HG02763 (cell line): ENCODE data around the gene WDR74.

ENCODE experiments used
- ATAC-seq: cut with Tn5 transposase; IDR thresholded peaks from one replicate; pipeline ENCODE4 v1.9.1; 2021; ENCODE audit warnings: mild to moderate bottlenecking, moderate library complexity; ENCODE audit not compliant: unreplicated experiment

The WDR74 gene

GRCh38 chr11:62801071-62801470 is 38.3 kb downstream of the WDR74 start:
- ATAC-seq = no peak

GRCh38 chr11:62799486-62799885 is 39.9 kb downstream of the WDR74 start:
- no peak for ATAC-seq

- ATAC-seq = no peak
These were observed 43.1 kb downstream of the WDR74 start for GRCh38 chr11:62796281-62796680.

- no peak for ATAC-seq
These were observed 45.1 kb downstream of the WDR74 start for GRCh38 chr11:62794201-62794775.

GRCh38 chr11:62792202-62792575 is 47.2 kb downstream of the WDR74 start:
- ATAC-seq = no peak

GRCh38 chr11:62791501-62792201 is 47.7 kb downstream of the WDR74 start, which contains the start of gene TMEM223:
Gene TMEM223, minus strand, starts transcription at chr11:62792006. Its CDS starts 12 bp downstream, at chr11:62791994.
- ATAC-seq = peak; percentile 62

- ATAC-seq = no peak
These were observed 49.8 kb downstream of the WDR74 start for GRCh38 chr11:62789576-62789975.

GRCh38 chr11:62788991-62789390 is 50.4 kb downstream of the WDR74 start:
- ATAC-seq = no peak

- ATAC-seq = peak; percentile 64
These were observed 52.2 kb downstream of the WDR74 start, which contains the start of gene TMEM179B for GRCh38 chr11:62787005-62787759. Gene TMEM179B, plus strand, starts transcription at chr11:62787402. Its CDS starts 30 bp downstream, at chr11:62787432.

GRCh38 chr11:62786318-62787004 is 52.9 kb downstream of the WDR74 start:
- peak; percentile 65 for ATAC-seq
